Left lung (tissue), 10 donors: ENCODE measurements around the gene ADSS1. TPM values are rescaled to one million over a fixed set of nuclear protein-coding genes. Genes with fewer than 3 reads are reported as not detected.

Experiments
- ATAC-seq: fragments of 200-7000 bp; cut with Tn5 transposase; one replicate; pipeline ENCODE4 v1.9.1; 2020; ENCODE audit warnings: moderate library complexity
- DNase-seq, 4 donors: peaks; one replicate each; pipeline ENCODE4 v3.0.0-alpha.2; 2013 to 2020
- H3K27ac ChIP-seq, 2 donors: fragments of 200-600 bp; sonication (generic) in 1 of 2; one replicate each; pipeline versions ENCODE4 v1.5.0 to v1.8.0; 2020 to 2021
- H3K27me3 ChIP-seq, 2 donors: fragments of 200-600 bp; sonication (generic) in 1 of 2; one replicate each; pipeline versions ENCODE4 v1.5.0 to v1.8.0; 2020 to 2021
- H3K36me3 ChIP-seq, 2 donors: fragments of 200-600 bp; sonication (generic) in 1 of 2; one replicate each; pipeline versions ENCODE4 v1.5.0 to v1.8.0; 2020 to 2021
- H3K4me1 ChIP-seq, 2 donors: fragments of 200-600 bp; one replicate each; pipeline ENCODE4 v1.8.0; 2021
- H3K4me3 ChIP-seq, 2 donors: fragments of 200-600 bp; sonication (generic) in 1 of 2; one replicate each; pipeline versions ENCODE4 v1.5.0 to v1.8.0; 2020 to 2021; ENCODE audit warnings: mild to moderate bottlenecking in 1 of 2
- H3K9me3 ChIP-seq, 2 donors: fragments of 200-600 bp; sonication (generic) in 1 of 2; one replicate each; pipeline versions ENCODE4 v1.5.0 to v1.8.0; 2020 to 2021
- intact Hi-C, 2 donors: fragments of 100-400 bp; cut with DNase I; formaldehyde crosslinking; loops; one replicate each; pipeline versions ENCODE4 v1.11.2 to v1.14.2; 2022
- polyA plus RNA-seq, 6 donors: library from polyadenylated mRNA; unstranded; fragments of 120-200 nt; gene quantifications; one replicate each; pipeline ENCODE4 v1.2.1, GENCODE V29; 2013; ENCODE audit not compliant: insufficient read length in 6 of 6
- total RNA-seq, 2 donors: library from RNA; stranded (reverse); fragmentation: NEBNext Ultra II Directional; extraction: Animal tissue kit (Norgen Biotek cat#: 25700); gene quantifications; one replicate each; pipeline ENCODE4 v1.2.1, GENCODE V29; 2021
- TF ChIP-seq, protein P1 (sequence below), 2 donors: fragments of 200-600 bp; sonication (generic) in 1 of 2; IDR thresholded peaks; one replicate each; pipeline versions ENCODE4 v1.5.0 to v1.8.0; 2021; ENCODE audit warnings: antibody characterized with exemption in 2 of 2
- donor health status: DM: no; HTN: yes; CAD: no.
- donor health status: DM: no; HTN: no; CAD: no.

Gene ADSS1
- total and polyA plus RNA-seq, 8 donors: 5.2 to 16.6 (median 11.2) TPM

DNA sequence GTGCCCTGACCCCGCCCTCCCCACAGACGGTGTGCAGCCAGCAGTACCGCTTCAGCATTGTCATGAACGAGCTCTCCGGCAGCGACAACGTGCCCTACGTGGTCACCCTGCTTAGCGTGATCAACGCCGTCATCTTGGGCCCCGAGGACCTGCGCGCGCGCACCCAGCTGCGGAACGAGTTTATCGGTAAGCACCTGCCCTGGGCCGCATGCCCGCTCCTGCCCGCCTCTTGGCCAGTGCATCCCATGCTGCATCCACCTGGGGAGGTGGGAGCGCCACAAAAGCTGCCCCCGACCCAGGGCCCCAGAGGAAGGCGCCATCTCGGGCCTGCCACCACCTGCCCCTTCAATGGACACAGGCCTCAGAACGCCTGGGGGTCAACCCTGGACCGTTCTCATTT, 20.8 kb upstream of the ADSS1 start:
- Histone ChIP-seq H3K36me3 (peaks cover 0 to 60% of the 10 kb centered on the region in 2 donors), H3K4me1 (peaks cover 10 to 11% of the 10 kb centered on the region in 2 donors), H3K27me3 (no peaks in the 10 kb centered on the region), H3K4me3 (no peak overlapping the region), H3K9me3 (no peaks in the 10 kb centered on the region), H3K27ac (no peak overlapping the region)
- DNase-seq (no peak), ATAC-seq (no peak)
- TF ChIP-seq, protein P1, sequence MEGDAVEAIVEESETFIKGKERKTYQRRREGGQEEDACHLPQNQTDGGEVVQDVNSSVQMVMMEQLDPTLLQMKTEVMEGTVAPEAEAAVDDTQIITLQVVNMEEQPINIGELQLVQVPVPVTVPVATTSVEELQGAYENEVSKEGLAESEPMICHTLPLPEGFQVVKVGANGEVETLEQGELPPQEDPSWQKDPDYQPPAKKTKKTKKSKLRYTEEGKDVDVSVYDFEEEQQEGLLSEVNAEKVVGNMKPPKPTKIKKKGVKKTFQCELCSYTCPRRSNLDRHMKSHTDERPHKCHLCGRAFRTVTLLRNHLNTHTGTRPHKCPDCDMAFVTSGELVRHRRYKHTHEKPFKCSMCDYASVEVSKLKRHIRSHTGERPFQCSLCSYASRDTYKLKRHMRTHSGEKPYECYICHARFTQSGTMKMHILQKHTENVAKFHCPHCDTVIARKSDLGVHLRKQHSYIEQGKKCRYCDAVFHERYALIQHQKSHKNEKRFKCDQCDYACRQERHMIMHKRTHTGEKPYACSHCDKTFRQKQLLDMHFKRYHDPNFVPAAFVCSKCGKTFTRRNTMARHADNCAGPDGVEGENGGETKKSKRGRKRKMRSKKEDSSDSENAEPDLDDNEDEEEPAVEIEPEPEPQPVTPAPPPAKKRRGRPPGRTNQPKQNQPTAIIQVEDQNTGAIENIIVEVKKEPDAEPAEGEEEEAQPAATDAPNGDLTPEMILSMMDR (IDR thresholded peaks at IDR 0.05): no peak
- intact Hi-C loops: loop anchor here in 1 of 2 donors (10.0 kb wide), 1 partner anchor 48 kb away; no protein-coding TSS in a partner anchor

DNA sequence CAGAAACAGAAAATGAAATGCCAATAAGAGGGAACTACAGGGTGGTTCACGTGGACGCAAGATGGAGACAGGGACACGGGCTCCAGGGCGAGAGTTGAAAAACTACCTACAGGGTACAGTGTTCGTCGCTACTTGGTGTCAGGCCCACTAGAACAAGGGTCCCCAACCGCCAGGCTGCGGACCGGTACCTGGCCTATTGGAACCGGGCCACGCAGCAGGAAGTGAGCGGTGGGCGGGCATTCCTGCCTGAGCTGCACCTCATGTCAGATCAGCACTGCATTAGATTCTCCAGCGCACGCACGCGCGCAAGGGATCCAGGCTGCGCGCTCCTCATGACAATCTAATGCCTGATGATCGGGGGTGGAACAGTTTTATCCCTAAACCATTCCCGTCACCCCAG, 19.8 kb upstream of the ADSS1 start:
- Histone ChIP-seq H3K4me3 (no peak overlapping the region), H3K4me1 (peaks cover 1% of the 10 kb centered on the region in 2 donors), H3K9me3 (no peaks in the 10 kb centered on the region), H3K36me3 (peaks cover 0 to 60% of the 10 kb centered on the region in 2 donors), H3K27ac (no peak overlapping the region), H3K27me3 (no peaks in the 10 kb centered on the region)
- ATAC-seq (no peak), DNase-seq (no peak)
- intact Hi-C loops: loop anchor here in 1 of 2 donors (10.0 kb wide), 1 partner anchor 49 kb away; no protein-coding TSS in a partner anchor
- TF ChIP-seq, protein P1 (IDR thresholded peaks at IDR 0.05): no peak

DNA sequence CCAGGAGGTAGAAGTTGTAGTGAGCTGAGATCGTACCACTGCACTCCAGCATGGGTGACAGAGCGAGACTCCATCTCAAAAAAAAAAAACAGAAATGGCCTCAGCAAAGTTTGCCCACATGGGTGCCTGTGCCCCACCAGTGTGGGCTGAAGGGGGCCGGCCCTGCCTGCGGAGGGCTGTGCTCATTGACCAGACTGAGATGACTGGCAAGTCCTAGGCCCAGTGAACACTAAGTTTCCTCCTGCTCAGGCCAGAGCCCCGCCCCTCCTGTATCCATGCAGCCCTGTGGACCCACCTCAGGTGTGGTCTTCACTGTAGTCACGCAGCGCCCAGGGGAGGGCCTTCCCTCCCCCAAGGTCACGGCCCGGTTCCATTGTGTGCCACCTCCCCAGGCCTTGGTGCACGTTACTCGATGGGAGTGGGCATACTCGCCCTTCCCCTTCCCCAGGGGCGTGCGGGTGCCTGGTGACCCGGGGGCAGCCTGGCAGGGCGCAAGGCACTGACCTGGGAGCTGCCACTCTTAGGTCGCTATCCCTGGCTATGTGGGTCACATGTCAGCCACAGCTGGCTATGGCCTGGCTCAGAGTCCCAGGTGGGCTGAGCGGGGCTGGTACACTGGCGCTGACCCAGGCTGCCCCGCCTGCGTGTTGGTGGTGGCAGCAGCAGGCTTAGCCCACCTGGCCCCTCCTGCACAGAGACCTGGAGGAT, 18.5 kb upstream of the ADSS1 start:
- Histone ChIP-seq H3K4me3 (no peak overlapping the region), H3K36me3 (peaks cover 0 to 72% of the 10 kb centered on the region in 2 donors), H3K27ac (no peak overlapping the region), H3K4me1 (no peaks in the 10 kb centered on the region), H3K27me3 (no peaks in the 10 kb centered on the region), H3K9me3 (no peaks in the 10 kb centered on the region)
- TF ChIP-seq, protein P1 (IDR thresholded peaks at IDR 0.05): no peak
- no peak for DNase-seq
- ATAC-seq: no peak
- intact Hi-C loops: loop anchor here in 1 of 2 donors (10.0 kb wide), 1 partner anchor 51 kb away; no protein-coding TSS in a partner anchor

DNA sequence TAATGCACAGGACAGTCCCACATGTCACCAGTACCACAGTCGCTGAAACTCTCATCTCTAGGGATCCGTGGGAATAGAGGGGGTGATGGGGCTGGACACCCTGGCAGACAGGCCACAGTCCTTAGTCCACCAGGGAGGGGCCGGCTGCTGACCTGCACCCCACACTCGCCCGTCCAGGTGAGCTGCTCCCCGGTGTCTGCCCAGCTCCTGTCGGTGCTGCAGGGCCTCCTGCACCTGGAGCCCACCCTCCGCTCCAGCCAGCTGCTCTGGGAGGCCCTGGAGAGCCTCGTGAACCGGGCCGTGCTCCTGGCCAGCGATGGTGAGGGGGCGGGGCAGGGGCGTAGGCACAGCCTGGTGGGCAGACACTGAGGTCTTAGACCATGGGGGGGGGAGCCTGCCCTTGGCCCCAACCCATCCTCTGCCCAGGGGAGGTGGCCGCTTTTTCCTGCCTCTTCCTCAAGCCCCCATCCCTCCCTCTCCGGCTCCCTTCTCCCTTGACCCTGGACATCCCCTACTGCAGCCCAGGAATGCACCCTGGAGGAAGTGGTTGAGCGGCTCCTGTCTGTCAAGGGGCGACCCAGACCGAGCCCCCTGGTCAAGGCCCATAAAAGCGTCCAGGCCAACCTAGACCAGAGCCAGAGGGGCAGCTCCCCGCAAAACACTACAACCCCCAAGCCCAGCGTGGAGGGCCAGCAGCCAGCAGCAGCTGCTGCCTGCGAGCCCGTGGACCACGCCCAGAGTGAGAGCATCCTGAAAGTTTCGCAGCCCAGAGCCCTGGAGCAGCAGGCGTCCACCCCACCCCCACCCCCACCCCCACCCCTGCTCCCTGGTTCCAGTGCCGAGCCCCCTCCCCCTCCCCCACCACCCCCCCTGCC, 17.1 kb upstream of the ADSS1 start:
- TF ChIP-seq, protein P1 (IDR thresholded peaks at IDR 0.05): no peak
- Histone ChIP-seq H3K9me3 (no peaks in the 10 kb centered on the region), H3K4me1 (no peaks in the 10 kb centered on the region), H3K27me3 (no peaks in the 10 kb centered on the region), H3K27ac (no peak overlapping the region), H3K36me3 (peaks cover 0 to 76% of the 10 kb centered on the region in 2 donors), H3K4me3 (no peak overlapping the region)
- DNase-seq: no peak
- intact Hi-C loops: loop anchor here in 1 of 2 donors (10.0 kb wide), 1 partner anchor 52 kb away; no protein-coding TSS in a partner anchor
- no peak for ATAC-seq
